C4-2B (cell line): Measurements from ENCODE around the gene SNED1.

Experiments used
- H3K27ac ChIP-seq: fragments of 450-650 bp; 2 replicates; pipeline ENCODE4 v1.5.1; 2017
- ZFX ChIP-seq: fragments of 450-650 bp; IDR thresholded peaks from 2 replicates; pipeline ENCODE4 v1.6.1; 2017
- TF ChIP-seq, protein P1 (sequence below): fragments of 450-650 bp; conservative IDR thresholded peaks from 2 replicates; pipeline ENCODE4 v1.5.1; 2017; ENCODE audit warnings: mild to moderate bottlenecking

Gene SNED1

GRCh38 chr2:240982821-240983281 lies 15.6 kb upstream of the SNED1 start:
- no peak overlapping the region; the same call in 1 of the 2 replicates for H3K27ac ChIP-seq
- TF ChIP-seq, protein P1, sequence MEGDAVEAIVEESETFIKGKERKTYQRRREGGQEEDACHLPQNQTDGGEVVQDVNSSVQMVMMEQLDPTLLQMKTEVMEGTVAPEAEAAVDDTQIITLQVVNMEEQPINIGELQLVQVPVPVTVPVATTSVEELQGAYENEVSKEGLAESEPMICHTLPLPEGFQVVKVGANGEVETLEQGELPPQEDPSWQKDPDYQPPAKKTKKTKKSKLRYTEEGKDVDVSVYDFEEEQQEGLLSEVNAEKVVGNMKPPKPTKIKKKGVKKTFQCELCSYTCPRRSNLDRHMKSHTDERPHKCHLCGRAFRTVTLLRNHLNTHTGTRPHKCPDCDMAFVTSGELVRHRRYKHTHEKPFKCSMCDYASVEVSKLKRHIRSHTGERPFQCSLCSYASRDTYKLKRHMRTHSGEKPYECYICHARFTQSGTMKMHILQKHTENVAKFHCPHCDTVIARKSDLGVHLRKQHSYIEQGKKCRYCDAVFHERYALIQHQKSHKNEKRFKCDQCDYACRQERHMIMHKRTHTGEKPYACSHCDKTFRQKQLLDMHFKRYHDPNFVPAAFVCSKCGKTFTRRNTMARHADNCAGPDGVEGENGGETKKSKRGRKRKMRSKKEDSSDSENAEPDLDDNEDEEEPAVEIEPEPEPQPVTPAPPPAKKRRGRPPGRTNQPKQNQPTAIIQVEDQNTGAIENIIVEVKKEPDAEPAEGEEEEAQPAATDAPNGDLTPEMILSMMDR: no peak
- no peak for TF ChIP-seq ZFX

DNA sequence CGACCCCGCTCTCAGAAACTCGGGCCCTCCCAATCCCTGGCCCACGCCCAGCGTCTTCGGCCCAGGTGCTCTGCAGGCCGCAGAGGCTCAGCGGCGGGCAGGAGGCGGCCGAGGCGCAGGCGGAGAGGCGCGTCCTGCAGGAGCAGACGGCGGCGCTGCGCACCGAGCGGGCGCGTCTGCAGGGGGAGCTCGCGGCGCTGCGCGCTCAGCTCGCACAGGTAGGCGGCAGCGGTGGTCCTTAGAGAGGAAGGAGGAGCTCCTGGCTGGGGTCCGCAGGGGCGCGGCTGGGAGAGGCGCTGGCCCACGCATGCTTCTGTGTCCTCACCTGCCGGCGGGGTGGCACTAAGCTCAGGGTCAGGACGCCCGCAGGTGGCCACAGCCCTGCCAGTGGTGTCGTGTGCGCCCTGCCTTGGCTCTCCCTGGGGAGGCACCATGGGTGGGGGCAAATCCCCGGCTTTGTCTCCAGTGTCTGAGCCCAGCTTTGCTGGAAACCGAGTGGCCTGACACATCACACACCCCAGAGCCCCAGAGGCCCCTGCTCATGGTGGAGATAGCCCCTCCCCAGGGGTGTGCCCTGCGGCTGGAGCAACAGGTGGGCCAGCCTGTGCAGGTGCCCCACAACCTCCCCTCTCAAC lies 14.9 kb upstream of the SNED1 start:
- no peak overlapping the region; the same call in 1 of the 2 replicates for H3K27ac ChIP-seq
- TF ChIP-seq, protein P1: peak; percentile 86
- TF ChIP-seq ZFX: no peak

GRCh38 chr2:240983996-240984498 lies 14.4 kb upstream of the SNED1 start:
- TF ChIP-seq, protein P1: no peak
- no peak for TF ChIP-seq ZFX
- H3K27ac ChIP-seq: no peak overlapping the region; the same call in 1 of the 2 replicates

DNA sequence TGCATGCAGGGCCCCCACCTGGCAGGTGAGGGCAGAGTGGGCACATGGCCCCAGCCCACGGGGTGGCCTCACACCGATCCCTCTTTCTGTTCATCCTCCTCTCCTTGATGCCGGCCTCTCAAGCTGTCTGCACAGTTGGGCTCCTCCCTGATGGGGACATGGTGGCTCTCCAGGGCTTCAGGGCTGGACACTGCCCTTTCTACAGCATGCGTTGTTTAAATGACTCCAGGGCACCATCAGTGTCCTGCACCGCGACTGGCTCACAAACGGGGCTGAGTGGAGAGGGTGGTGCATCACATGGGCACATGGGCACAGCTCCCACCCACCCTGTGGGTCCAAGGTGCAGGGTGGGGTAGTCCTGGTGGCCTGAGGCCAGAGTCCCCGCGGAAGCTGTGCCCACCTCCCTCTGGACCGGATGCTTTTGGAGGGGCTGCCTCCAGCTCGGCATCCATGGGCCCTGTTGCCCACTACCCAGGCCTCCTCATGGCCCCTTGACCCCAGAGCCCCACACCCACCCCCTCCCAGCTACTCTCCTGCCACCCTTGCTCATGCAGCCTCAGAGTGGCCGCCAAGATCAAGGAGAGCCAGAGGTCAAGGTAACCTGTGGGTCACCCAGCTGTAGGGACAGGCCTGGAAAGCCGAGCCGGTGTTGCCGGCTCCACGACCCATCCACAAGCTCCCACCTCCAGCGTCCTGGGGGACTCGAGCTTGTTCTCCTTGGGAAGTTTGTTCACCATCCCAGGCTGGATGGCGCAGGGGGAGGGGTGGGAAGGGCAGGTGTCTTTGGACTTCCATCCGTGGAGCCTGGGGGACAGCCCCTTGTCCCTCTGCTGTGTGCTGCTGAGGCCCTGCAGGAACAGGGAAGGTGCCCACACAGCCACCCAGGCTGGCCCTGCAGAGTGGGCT lies 12.3 kb upstream of the SNED1 start:
- TF ChIP-seq, protein P1: no peak
- TF ChIP-seq ZFX: no peak
- peak overlapping the region; percentile 98 for H3K27ac ChIP-seq

DNA sequence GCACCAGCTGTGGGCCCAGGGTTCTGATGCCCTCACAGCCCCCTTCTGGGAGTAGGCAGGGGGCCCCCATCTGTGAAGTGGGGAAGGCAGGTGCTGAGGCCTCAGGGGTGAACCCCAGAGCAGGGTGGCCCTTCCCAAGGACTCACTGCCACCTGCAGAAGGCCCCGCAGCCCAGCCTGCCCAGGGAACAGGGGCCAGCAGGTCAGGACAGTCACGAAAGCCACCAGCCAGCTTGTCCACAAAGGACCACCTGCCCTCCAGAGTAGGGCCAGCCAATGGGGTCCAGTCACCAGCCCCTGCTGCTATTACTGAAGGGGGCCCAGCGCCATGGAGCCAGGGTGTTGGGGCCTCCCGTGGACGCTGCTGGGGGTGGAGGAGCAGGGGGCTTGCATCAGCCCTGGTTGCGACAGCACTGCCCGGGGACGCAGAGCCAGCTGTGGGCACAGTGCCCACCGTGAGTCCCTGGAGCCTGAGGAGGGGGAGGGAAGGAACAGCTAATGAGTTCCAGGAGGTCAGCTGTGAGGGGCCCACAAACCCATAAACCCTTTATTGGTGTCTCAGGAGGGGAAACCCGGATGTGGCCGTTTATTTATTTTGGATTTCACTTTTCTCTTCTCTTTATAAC lies 11.5 kb upstream of the SNED1 start:
- H3K27ac ChIP-seq: peak overlapping the region; percentile 98
- TF ChIP-seq ZFX: no peak
- TF ChIP-seq, protein P1: no peak

- peak overlapping the region; percentile 98 for H3K27ac ChIP-seq
- TF ChIP-seq, protein P1: no peak
- TF ChIP-seq ZFX: peak; percentile 60
These were observed 10.8 kb upstream of the SNED1 start for GRCh38 chr2:240987588-240987987.
